Activated naive CD4-positive, alpha-beta T cell treated with anti-CD3 and anti-CD28 coated beads, Interleukin-2, amount 10 ng/mL, durations not matched to agents 5 hours and 36 hours (primary cell): ENCODE results near the gene ACTR1B. TPM values are rescaled to one million over a fixed set of nuclear protein-coding genes. Genes with fewer than 3 reads are reported as not detected.

ENCODE experiments used
- total RNA-seq, 2 experiments: library from RNA; stranded (reverse); gene quantifications; one replicate each; pipeline ENCODE4 v1.2.3, GENCODE V29; 2021

Gene ACTR1B
- total RNA-seq: 10 to 100 TPM; 84.6 to 86.8 TPM

DNA sequence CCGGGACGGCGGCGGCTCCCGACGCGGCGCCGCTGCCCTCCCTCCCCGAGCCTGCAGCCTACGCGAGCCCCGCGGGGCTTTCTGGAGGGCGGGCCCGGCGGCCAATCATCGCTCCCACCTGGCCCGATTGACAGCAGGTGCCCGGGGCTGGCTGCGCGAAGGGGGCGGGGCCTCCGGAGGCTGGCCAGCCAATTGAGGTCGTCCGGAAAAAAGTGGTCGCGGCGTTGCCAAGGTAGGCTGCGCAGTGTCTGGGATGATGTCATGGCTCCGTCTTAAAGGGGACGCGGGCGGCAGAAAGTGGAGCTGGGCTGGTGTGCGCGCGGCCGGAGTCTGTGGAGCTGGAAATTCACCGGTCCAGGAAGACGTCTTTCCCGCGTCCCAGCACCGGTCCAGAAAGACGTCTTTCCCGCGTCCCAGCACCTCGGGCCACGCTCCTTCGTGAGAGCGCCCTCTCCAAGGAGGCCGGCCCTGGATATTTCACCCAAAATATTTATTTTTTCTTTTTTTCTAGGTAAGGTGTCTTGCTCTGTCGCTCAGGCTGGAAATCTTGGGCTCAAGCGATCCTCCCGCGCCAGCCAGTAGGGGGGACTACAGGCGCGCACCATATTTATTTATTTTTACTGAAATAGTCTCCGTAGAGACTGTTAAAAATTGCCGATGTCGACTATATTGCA lies at the start of gene ACTR1B:
Gene ACTR1B (minus strand): TSS at position 83 of the 674 bp plus-strand sequence. CDS start 154 bp downstream, outside the sequence.

DNA sequence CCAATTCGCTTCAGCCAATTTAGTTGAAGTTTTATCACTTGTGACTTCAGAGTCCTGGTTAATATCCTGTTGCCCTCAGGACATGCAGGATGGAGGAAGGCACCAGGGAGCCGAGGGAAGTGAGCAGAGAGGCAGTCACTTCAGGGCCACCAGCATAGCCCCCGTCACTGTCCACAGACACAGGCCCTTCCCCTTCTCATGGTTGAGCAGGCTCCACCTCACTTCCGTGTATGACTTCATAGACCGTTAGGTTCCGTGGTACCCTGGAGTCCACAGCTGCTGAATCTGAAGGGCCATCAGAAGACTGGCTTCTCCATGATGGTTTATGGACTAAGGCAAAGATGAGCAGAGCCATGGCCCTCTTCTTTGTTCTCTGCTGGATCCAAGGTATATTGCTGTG lies 5.6 kb upstream of the ACTR1B start, which contains the start of gene C2orf92:
Gene C2orf92 (plus strand): TSS at position 266 of the 400 bp plus-strand sequence. CDS start 76 bp downstream, at position 342.

GRCh38 chr2:97645695-97646629 lies 17.9 kb downstream of the ACTR1B start, which contains the start of gene COX5B:
Gene COX5B (plus strand): TSS chr2:97646062. CDS start chr2:97646087, 25 bp downstream.

Other genes starting within 250 kb of the ACTR1B start
- gene ANKRD36B, start 74.2 kb downstream of the ACTR1B start, total RNA-seq: 10 to 100 TPM; 50.6 to 52.1 TPM
- 100 to 1,000 TPM; 160 to 168 TPM for gene COX5B, start 18.0 kb downstream of the ACTR1B start, total RNA-seq
- gene C2orf92, start 5.7 kb upstream of the ACTR1B start, total RNA-seq: 1 to 10 TPM; 8.3 TPM
- gene ZAP70, start 49.5 kb upstream of the ACTR1B start, total RNA-seq: 100 to 1,000 TPM; 303 to 304 TPM